ENCODE measurements around the gene DCST1. TPM values are rescaled to one million over a fixed set of nuclear protein-coding genes. Genes with fewer than 3 reads are reported as not detected.
"Not testable (repeated sequence)": the region's sequence is repeated elsewhere in the genome, so short reads cannot be mapped to it uniquely, and the experiment has no call there.

Gene DCST1
- total RNA-seq (2021) (0.22 and 0.43 TPM in 2 replicates), Bru-seq, nascent RNA (percentile 16 among the genes with signal in this experiment), BruChase-seq, experiment 1, labeled RNA remaining after a 2-hour chase (percentile 30 among the genes with signal in this experiment), BruChase-seq, experiment 2, labeled RNA remaining after a 6-hour chase (percentile 25 among the genes with signal in this experiment)
- long read RNA-seq, partial matches to known transcripts = 0 of 13 reads
- long read RNA-seq, other reads (novel, unspliced or antisense) = 13 of 13 reads

- intact Hi-C loops (cut with micrococcal nuclease; ENCODE audit: unreplicated experiment) = no loop called here
- Histone ChIP-seq H3K4me1 (replicated peaks; ENCODE audit: insufficient read depth) (peaks cover 16% of the 10 kb centered on the region), H3K27me3 (ENCODE audit: insufficient read depth, low read depth) (no peaks in the 10 kb centered on the region), H3K4me3 (no peak within 1 kb of the TSS), H3K9me3 (ENCODE audit: insufficient read depth, low read depth) (no peaks in the 10 kb centered on the region), H3F3A (ENCODE audit: insufficient read depth, low read depth) (peaks cover 17% of the 10 kb centered on the region), H4K20me1 (ENCODE audit: insufficient read depth) (no peaks in the 10 kb centered on the region), H3K27ac (no peak within 1 kb of the TSS), H3K36me3 (ENCODE audit: low read depth) (no peaks in the 10 kb centered on the region), H3K4me2 (no peak within 1 kb of the TSS), H3K9me2 (ENCODE audit: insufficient read depth) (no peaks in the 10 kb centered on the region), H2AFZ (no peak within 1 kb of the TSS), H3K79me2 (ENCODE audit: low read depth) (no peaks in the 10 kb centered on the region)
- POLR2A ChIA-PET (ENCODE audit: unreplicated experiment) = no interaction called here
- BruUV-seq (replicated peaks) = no TSS peak
- no peak for TF ChIP-seq EZH2 (IDR thresholded peaks at IDR 0.05; ENCODE audit: low read depth)
- TF ChIP-seq CTCF (conservative IDR thresholded peaks at IDR 0.05) = no peak
- CTCF ChIA-PET = no interaction called here
- DNase-seq = no peak
These were observed at the start of gene DCST1, which contains the start of gene DCST2 for GRCh38 chr1:155033524-155033923. TSS of gene DCST1 (plus strand) at chr1:155033824. CDS start at chr1:155034037, 213 bp downstream. TSS of gene DCST2 (minus strand) at chr1:155033781. CDS start at chr1:155033701, 80 bp downstream.

- BruUV-seq (replicated peaks); intact Hi-C loops (cut with micrococcal nuclease; ENCODE audit: unreplicated experiment); H3K9me3 ChIP-seq (ENCODE audit: insufficient read depth, low read depth); H3K4me3 ChIP-seq; H4K20me1 ChIP-seq (ENCODE audit: insufficient read depth); POLR2A ChIA-PET (ENCODE audit: unreplicated experiment); H3K27me3 ChIP-seq (ENCODE audit: insufficient read depth, low read depth); H3K9me2 ChIP-seq (ENCODE audit: insufficient read depth); H2AFZ ChIP-seq; DNase-seq: not testable (repeated sequence)
- Histone ChIP-seq H3K79me2 (ENCODE audit: low read depth) (peaks cover 58% of the 10 kb centered on the region), H3K4me1 (replicated peaks; ENCODE audit: insufficient read depth) (peaks cover 32% of the 10 kb centered on the region), H3F3A (ENCODE audit: insufficient read depth, low read depth) (peaks cover 29% of the 10 kb centered on the region), H3K4me2 (peak overlapping the region; percentile 33), H3K36me3 (ENCODE audit: low read depth) (peaks cover 18% of the 10 kb centered on the region), H3K27ac (peak overlapping the region; percentile 48)
- CTCF ChIA-PET = interaction anchor here (0.6 to 1.1 kb wide), 2 partner anchors 10 to 329 kb away, joined by 3 to 7 read pairs; no protein-coding TSS in a partner anchor
These were observed 46.9 kb upstream of the DCST1 start for GRCh38 chr1:154986736-154987135.

- ChIA-PET POLR2A (ENCODE audit: unreplicated experiment) (no interaction called here), CTCF (interaction anchor here (1.1 kb wide), 1 partner anchor 9 kb away, joined by 7 read pairs; no protein-coding TSS in a partner anchor)
- intact Hi-C loops (cut with micrococcal nuclease; ENCODE audit: unreplicated experiment) = no loop called here
- peak overlapping the region; percentile 33 for H3K4me2 ChIP-seq
- H3F3A ChIP-seq (ENCODE audit: insufficient read depth, low read depth) = peaks cover 29% of the 10 kb centered on the region
- no peaks in the 10 kb centered on the region for H3K9me3 ChIP-seq (ENCODE audit: insufficient read depth, low read depth)
- peak overlapping the region; percentile 48 for H3K27ac ChIP-seq
- peaks cover 58% of the 10 kb centered on the region for H3K79me2 ChIP-seq (ENCODE audit: low read depth)
- H3K27me3 ChIP-seq (ENCODE audit: insufficient read depth, low read depth) = no peaks in the 10 kb centered on the region
- no peak overlapping the region for H3K4me3 ChIP-seq
- H3K36me3 ChIP-seq (ENCODE audit: low read depth) = peaks cover 18% of the 10 kb centered on the region
- BruUV-seq (replicated peaks) = no TSS peak
- no peaks in the 10 kb centered on the region for H4K20me1 ChIP-seq (ENCODE audit: insufficient read depth)
- peaks cover 30% of the 10 kb centered on the region for H3K4me1 ChIP-seq (replicated peaks; ENCODE audit: insufficient read depth)
- TF ChIP-seq EZH2 (IDR thresholded peaks at IDR 0.05; ENCODE audit: low read depth) (no peak), CTCF (conservative IDR thresholded peaks at IDR 0.05) (no peak)
- H2AFZ ChIP-seq = no peak overlapping the region
- DNase-seq = peak in 1 of 2 experiments; percentile 74
- H3K9me2 ChIP-seq (ENCODE audit: insufficient read depth) = no peaks in the 10 kb centered on the region
These were observed 46.3 kb upstream of the DCST1 start for GRCh38 chr1:154987326-154987725.
